Liver (tissue), 9 donors: ENCODE measurements around the gene SLCO2A1. TPM values are rescaled to one million over a fixed set of nuclear protein-coding genes. Genes with fewer than 3 reads are reported as not detected.
A peak's percentile ranks its signal among the peaks of the same experiment; 100 is the strongest.

Experiments used
- DNase-seq: peaks from one replicate; pipeline ENCODE4 v3.0.0-alpha.2; 2017; ENCODE audit warnings: low spot score
- H3K27ac ChIP-seq, 2 donors: one replicate each; pipeline ENCODE4 v1.7.0; 2013; ENCODE audit warnings: inconsistent platforms in 2 of 2, low read length in 2 of 2, control low read depth in 1 of 2, low read depth in 1 of 2, mild to moderate bottlenecking in 1 of 2
- H3K27me3 ChIP-seq, 4 donors: one replicate each; pipeline versions ENCODE4 v1.6.1 to v1.7.0; 2013; ENCODE audit warnings: low read length in 3 of 4, inconsistent platforms in 1 of 4, mild to moderate bottlenecking in 1 of 4, moderate library complexity in 1 of 4; ENCODE audit not compliant: control insufficient read depth in 4 of 4, insufficient read depth in 4 of 4
- H3K36me3 ChIP-seq, 4 donors: one replicate each; pipeline versions ENCODE4 v1.6.1 to v1.7.0; 2013; ENCODE audit warnings: low read length in 3 of 4, mild to moderate bottlenecking in 3 of 4, low read depth in 1 of 4, moderate library complexity in 1 of 4; ENCODE audit not compliant: control insufficient read depth in 4 of 4, insufficient read depth in 3 of 4
- H3K4me1 ChIP-seq, 4 donors: one replicate each; pipeline versions ENCODE4 v1.6.1 to v1.7.0; 2013; ENCODE audit warnings: low read length in 3 of 4, mild to moderate bottlenecking in 3 of 4, moderate library complexity in 1 of 4; ENCODE audit not compliant: control insufficient read depth in 4 of 4, insufficient read depth in 4 of 4
- H3K4me3 ChIP-seq, 3 donors: one replicate each; pipeline versions ENCODE4 v1.6.1 to v1.7.0; 2013; ENCODE audit warnings: low read length in 3 of 3, control low read depth in 1 of 3, low read depth in 1 of 3, mild to moderate bottlenecking in 1 of 3
- H3K9ac ChIP-seq, 2 donors: one replicate each; pipeline ENCODE4 v1.7.0; 2013; ENCODE audit warnings: low read length in 2 of 2, mild to moderate bottlenecking in 2 of 2, moderate library complexity in 2 of 2, control low read depth in 1 of 2, low read depth in 1 of 2
- H3K9me3 ChIP-seq, 4 donors: one replicate each; pipeline versions ENCODE4 v1.6.1 to v1.7.0; 2013; ENCODE audit warnings: low read length in 3 of 4; ENCODE audit not compliant: control insufficient read depth in 4 of 4
- EGR1 ChIP-seq, 2 donors: IDR thresholded peaks; 2 replicates each; pipeline ENCODE4 v1.6.1; 2016 to 2018; ENCODE audit warnings: antibody characterized with exemption in 2 of 2, low read depth in 2 of 2
- FOXA1 ChIP-seq: IDR thresholded peaks from 2 replicates; pipeline ENCODE4 v1.6.1; 2016; ENCODE audit warnings: antibody characterized with exemption
- FOXA2 ChIP-seq: IDR thresholded peaks from 2 replicates; pipeline ENCODE4 v1.6.1; 2016; ENCODE audit warnings: antibody characterized with exemption
- GABPA ChIP-seq, 2 donors: IDR thresholded peaks in 1 of 2; conservative IDR thresholded peaks in 1 of 2; 2 replicates each; pipeline ENCODE4 v1.6.1; 2016; ENCODE audit warnings: antibody characterized with exemption in 2 of 2, mild to moderate bottlenecking in 1 of 2, moderate library complexity in 1 of 2
- HNF4A ChIP-seq, 2 donors: conservative IDR thresholded peaks; 2 replicates each; pipeline ENCODE4 v1.6.1; 2016; ENCODE audit warnings: antibody characterized with exemption in 2 of 2, mild to moderate bottlenecking in 2 of 2
- HNF4G ChIP-seq: IDR thresholded peaks from 2 replicates; pipeline ENCODE4 v1.6.1; 2016; ENCODE audit warnings: antibody characterized with exemption
- NR2F2 ChIP-seq: IDR thresholded peaks from 2 replicates; pipeline ENCODE4 v1.6.1; 2016; ENCODE audit warnings: antibody characterized with exemption
- RAD21 ChIP-seq, 2 donors: IDR thresholded peaks; 2 replicates each; pipeline ENCODE4 v1.6.1; 2016; ENCODE audit warnings: antibody characterized with exemption in 2 of 2, mild to moderate bottlenecking in 2 of 2
- RXRA ChIP-seq, 2 donors: IDR thresholded peaks; 2 replicates each; pipeline ENCODE4 v1.6.1; 2017 to 2018; ENCODE audit warnings: antibody characterized with exemption in 2 of 2, mild to moderate bottlenecking in 1 of 2
- SP1 ChIP-seq: IDR thresholded peaks from 2 replicates; pipeline ENCODE4 v1.6.1; 2018; ENCODE audit warnings: antibody characterized with exemption, mild to moderate bottlenecking
- TAF1 ChIP-seq: conservative IDR thresholded peaks from 2 replicates; pipeline ENCODE4 v1.6.1; 2016; ENCODE audit warnings: antibody characterized with exemption, mild to moderate bottlenecking
- WGBS: extraction: QIAGEN DNeasy Blood & Tissue Kit; methylation state at CpG from one replicate; pipeline ENCODE4 v1.1.7; 2013; 5-methylcytosine and 5-hydroxymethylcytosine counted together
- polyA plus RNA-seq, 2 donors: library from polyadenylated mRNA; stranded (reverse) in 1 of 2; unstranded in 1 of 2; fragments of 200-250 nt in 1 of 2; fragments of >200 nt in 1 of 2; fragmentation: Nextera tagmentation in 1 of 2; extraction: Ambion mirVana in 1 of 2; gene quantifications; one replicate each; pipeline versions ENCODE4 v1.2.1 to v1.2.3, GENCODE V29; 2013 to 2015
- total RNA-seq, 2 donors: library from RNA; depleted of rRNA; stranded (reverse); fragments of >200 nt; gene quantifications; one replicate each; pipeline ENCODE4 v1.2.3, GENCODE V29; 2014
- TF ChIP-seq, protein P1 (sequence below): IDR thresholded peaks from 2 replicates; pipeline ENCODE4 v1.6.1; 2016; ENCODE audit warnings: antibody characterized with exemption, mild to moderate bottlenecking
- TF ChIP-seq, protein P2 (sequence below): IDR thresholded peaks from 2 replicates; pipeline ENCODE4 v1.6.1; 2016; ENCODE audit warnings: antibody characterized with exemption
- TF ChIP-seq, protein P3 (sequence below): IDR thresholded peaks from 2 replicates; pipeline ENCODE4 v1.6.1; 2016; ENCODE audit warnings: antibody characterized with exemption
- TF ChIP-seq, protein P4 (sequence below): fragments of 150-350 bp; IDR thresholded peaks from 2 replicates; pipeline ENCODE4 v1.5.1; 2017; ENCODE audit warnings: improper control_type of control experiment, low read depth, low read length; ENCODE audit not compliant: missing input control
- TF ChIP-seq, protein P5 (sequence below): IDR thresholded peaks from 2 replicates; pipeline ENCODE4 v1.6.1; 2016; ENCODE audit warnings: antibody characterized with exemption
- donor health status: healthy.
- donor health status: healthy.
- donor health status: healthy.
- donor health status: healthy.
- donor health status: healthy.

The SLCO2A1 gene
- total and polyA plus RNA-seq, 4 donors, result 0.56 to 3.1 (median 2.2) TPM

DNA sequence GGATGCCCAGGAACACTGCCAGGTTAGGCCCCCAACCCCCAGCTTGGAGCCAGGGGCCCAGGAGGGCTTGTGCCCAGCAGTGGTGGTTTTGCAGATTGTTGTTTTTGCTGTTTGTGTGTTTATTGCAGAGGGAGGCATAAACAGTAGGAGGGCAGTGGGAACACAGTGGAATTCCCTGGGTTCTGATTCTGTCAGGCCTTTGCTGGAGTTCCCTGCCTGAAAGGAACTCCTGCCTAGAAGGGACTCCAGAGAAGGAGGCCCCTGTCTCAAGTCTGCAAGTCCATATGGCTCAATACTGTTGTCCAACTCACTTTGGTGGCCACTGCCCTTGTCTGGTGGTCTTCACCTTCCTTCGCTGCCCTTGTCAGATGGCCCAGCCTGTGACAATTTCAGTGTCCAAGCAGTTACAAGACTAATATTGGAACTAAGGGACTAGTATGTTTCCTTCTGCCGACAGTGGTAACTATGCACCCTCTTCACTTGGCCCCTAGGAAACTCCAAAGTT lies 86.6 kb downstream of the SLCO2A1 start (continued):
- TF ChIP-seq, protein P1, sequence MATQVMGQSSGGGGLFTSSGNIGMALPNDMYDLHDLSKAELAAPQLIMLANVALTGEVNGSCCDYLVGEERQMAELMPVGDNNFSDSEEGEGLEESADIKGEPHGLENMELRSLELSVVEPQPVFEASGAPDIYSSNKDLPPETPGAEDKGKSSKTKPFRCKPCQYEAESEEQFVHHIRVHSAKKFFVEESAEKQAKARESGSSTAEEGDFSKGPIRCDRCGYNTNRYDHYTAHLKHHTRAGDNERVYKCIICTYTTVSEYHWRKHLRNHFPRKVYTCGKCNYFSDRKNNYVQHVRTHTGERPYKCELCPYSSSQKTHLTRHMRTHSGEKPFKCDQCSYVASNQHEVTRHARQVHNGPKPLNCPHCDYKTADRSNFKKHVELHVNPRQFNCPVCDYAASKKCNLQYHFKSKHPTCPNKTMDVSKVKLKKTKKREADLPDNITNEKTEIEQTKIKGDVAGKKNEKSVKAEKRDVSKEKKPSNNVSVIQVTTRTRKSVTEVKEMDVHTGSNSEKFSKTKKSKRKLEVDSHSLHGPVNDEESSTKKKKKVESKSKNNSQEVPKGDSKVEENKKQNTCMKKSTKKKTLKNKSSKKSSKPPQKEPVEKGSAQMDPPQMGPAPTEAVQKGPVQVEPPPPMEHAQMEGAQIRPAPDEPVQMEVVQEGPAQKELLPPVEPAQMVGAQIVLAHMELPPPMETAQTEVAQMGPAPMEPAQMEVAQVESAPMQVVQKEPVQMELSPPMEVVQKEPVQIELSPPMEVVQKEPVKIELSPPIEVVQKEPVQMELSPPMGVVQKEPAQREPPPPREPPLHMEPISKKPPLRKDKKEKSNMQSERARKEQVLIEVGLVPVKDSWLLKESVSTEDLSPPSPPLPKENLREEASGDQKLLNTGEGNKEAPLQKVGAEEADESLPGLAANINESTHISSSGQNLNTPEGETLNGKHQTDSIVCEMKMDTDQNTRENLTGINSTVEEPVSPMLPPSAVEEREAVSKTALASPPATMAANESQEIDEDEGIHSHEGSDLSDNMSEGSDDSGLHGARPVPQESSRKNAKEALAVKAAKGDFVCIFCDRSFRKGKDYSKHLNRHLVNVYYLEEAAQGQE, result no peak
- TF ChIP-seq FOXA1, result no peak
- TF ChIP-seq, protein P2, sequence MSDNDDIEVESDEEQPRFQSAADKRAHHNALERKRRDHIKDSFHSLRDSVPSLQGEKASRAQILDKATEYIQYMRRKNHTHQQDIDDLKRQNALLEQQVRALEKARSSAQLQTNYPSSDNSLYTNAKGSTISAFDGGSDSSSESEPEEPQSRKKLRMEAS, result no peak

DNA sequence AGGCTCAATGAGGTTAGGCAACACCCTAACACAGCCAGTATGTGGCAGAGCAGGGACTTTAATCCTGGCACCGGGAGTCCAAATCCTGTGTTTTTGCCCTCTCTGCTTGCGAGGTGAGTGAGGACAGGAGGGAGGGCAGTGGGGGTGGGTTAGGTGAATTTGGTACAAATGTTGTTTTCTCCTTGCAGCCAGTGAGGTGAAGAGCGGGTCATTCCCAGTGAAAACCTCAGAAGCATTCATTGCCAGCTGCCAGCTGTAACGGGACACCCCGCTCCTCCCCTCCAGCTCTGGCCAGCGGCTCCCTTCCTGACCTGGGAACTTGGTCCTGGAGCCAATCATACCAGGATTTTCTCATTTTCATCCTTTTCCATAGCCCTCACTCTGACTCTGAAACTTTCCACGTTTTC lies 88.3 kb downstream of the SLCO2A1 start:
- Histone ChIP-seq H3K27ac (no peak overlapping the region), H3K4me3 (no peak overlapping the region), H3K9ac (no peak overlapping the region), H3K27me3 (no peaks in the 10 kb centered on the region), H3K4me1 (peaks cover 0 to 3% (median 0%) of the 10 kb centered on the region in 4 donors), H3K36me3 (no peaks in the 10 kb centered on the region), H3K9me3 (no peaks in the 10 kb centered on the region)
- peak; percentile 64 to 94 for TF ChIP-seq RXRA (IDR thresholded peaks at IDR 0.05)
- TF ChIP-seq, protein P3, sequence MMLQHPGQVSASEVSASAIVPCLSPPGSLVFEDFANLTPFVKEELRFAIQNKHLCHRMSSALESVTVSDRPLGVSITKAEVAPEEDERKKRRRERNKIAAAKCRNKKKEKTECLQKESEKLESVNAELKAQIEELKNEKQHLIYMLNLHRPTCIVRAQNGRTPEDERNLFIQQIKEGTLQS, result no peak
- TF ChIP-seq FOXA2, result peak; percentile 16
- TF ChIP-seq TAF1, result no peak
- TF ChIP-seq, protein P4, sequence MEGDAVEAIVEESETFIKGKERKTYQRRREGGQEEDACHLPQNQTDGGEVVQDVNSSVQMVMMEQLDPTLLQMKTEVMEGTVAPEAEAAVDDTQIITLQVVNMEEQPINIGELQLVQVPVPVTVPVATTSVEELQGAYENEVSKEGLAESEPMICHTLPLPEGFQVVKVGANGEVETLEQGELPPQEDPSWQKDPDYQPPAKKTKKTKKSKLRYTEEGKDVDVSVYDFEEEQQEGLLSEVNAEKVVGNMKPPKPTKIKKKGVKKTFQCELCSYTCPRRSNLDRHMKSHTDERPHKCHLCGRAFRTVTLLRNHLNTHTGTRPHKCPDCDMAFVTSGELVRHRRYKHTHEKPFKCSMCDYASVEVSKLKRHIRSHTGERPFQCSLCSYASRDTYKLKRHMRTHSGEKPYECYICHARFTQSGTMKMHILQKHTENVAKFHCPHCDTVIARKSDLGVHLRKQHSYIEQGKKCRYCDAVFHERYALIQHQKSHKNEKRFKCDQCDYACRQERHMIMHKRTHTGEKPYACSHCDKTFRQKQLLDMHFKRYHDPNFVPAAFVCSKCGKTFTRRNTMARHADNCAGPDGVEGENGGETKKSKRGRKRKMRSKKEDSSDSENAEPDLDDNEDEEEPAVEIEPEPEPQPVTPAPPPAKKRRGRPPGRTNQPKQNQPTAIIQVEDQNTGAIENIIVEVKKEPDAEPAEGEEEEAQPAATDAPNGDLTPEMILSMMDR, result no peak
- peak; percentile 21 to 46 for TF ChIP-seq RAD21 (IDR thresholded peaks at IDR 0.05)
- peak; percentile 89 to 97 for TF ChIP-seq HNF4A (conservative IDR thresholded peaks at IDR 0.05)
- peak; percentile 52 for TF ChIP-seq HNF4G
- TF ChIP-seq SP1, result peak; percentile 32
- no peak for TF ChIP-seq NR2F2
- WGBS, result 46% methylated on average over 7 of the region's 7 CpGs
- no peak for DNase-seq

DNA sequence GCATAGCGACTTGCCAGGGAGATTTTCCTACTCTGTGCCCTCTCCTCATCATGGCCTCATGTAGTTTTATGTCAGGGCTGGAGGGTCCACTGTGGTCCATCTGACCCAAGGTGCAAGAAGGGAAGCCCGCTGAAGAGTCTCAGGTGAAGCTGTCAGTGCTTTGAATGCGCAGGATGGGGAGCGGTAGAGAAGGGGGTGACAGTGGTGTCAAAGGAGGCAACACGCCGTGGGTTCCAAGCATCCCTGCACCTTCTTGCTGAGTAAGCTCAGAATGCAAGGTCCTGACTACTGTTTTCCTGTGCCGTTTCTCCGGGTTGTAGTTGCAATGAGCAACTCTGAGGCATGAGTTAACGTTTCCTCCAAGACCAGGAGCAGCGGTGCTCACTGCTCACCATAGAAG lies 89.2 kb downstream of the SLCO2A1 start:
- no peak overlapping the region for H3K4me3 ChIP-seq
- H3K9ac ChIP-seq, result no peak overlapping the region
- H3K4me1 ChIP-seq, result peaks cover 0 to 3% (median 0%) of the 10 kb centered on the region in 4 donors
- no peaks in the 10 kb centered on the region for H3K27me3 ChIP-seq
- no peak overlapping the region for H3K27ac ChIP-seq
- no peaks in the 10 kb centered on the region for H3K9me3 ChIP-seq
- no peaks in the 10 kb centered on the region for H3K36me3 ChIP-seq
- TF ChIP-seq, protein P1, result no peak
- TF ChIP-seq FOXA2, result no peak
- no peak for TF ChIP-seq EGR1 (IDR thresholded peaks at IDR 0.05; ENCODE audit: low read depth in 2 of 2)
- no peak for TF ChIP-seq RAD21 (IDR thresholded peaks at IDR 0.05)
- TF ChIP-seq HNF4A (conservative IDR thresholded peaks at IDR 0.05), result no peak
- TF ChIP-seq, protein P5, sequence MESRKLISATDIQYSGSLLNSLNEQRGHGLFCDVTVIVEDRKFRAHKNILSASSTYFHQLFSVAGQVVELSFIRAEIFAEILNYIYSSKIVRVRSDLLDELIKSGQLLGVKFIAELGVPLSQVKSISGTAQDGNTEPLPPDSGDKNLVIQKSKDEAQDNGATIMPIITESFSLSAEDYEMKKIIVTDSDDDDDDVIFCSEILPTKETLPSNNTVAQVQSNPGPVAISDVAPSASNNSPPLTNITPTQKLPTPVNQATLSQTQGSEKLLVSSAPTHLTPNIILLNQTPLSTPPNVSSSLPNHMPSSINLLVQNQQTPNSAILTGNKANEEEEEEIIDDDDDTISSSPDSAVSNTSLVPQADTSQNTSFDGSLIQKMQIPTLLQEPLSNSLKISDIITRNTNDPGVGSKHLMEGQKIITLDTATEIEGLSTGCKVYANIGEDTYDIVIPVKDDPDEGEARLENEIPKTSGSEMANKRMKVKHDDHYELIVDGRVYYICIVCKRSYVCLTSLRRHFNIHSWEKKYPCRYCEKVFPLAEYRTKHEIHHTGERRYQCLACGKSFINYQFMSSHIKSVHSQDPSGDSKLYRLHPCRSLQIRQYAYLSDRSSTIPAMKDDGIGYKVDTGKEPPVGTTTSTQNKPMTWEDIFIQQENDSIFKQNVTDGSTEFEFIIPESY, result no peak
- no peak for TF ChIP-seq GABPA (IDR thresholded peaks at IDR 0.05 in 1 of 2, conservative IDR thresholded peaks at IDR 0.05 in 1 of 2)
- no peak for TF ChIP-seq TAF1
- TF ChIP-seq, protein P2, result no peak
- no peak for TF ChIP-seq SP1
- no peak for TF ChIP-seq RXRA (IDR thresholded peaks at IDR 0.05)
- WGBS, result 88% methylated on average over 10 of the region's 10 CpGs
- DNase-seq, result no peak
